Chondrocyte (in vitro differentiated cells): ENCODE measurements around the gene PRKCG. TPM values are rescaled to one million over a fixed set of nuclear protein-coding genes. Genes with fewer than 3 reads are reported as not detected.

ENCODE experiments used
- DNase-seq: peaks from one replicate; pipeline ENCODE4 v3.0.0; 2021; ENCODE audit warnings: mixed read lengths, low spot score
- H3K27ac Mint-ChIP-seq: one replicate; pipeline ENCODE4 v1.8.0; 2021; ENCODE audit warnings: mild to moderate bottlenecking, moderate library complexity, mixed read lengths; ENCODE audit not compliant: unreplicated experiment
- H3K27me3 Mint-ChIP-seq: 2 replicates; pipeline ENCODE4 v1.8.0; 2021; ENCODE audit warnings: low read depth, mixed read lengths
- H3K36me3 Mint-ChIP-seq: 2 replicates; pipeline ENCODE4 v1.8.0; 2021; ENCODE audit warnings: low read depth, mixed read lengths
- H3K4me1 Mint-ChIP-seq: 2 replicates; pipeline ENCODE4 v1.8.0; 2021; ENCODE audit warnings: low read depth, mild to moderate bottlenecking, mixed read lengths
- H3K4me3 Mint-ChIP-seq: one replicate; pipeline ENCODE4 v1.8.0; 2021; ENCODE audit warnings: mild to moderate bottlenecking, moderate library complexity, mixed read lengths; ENCODE audit not compliant: unreplicated experiment
- H3K9me3 Mint-ChIP-seq: 2 replicates; pipeline ENCODE4 v1.8.0; 2021; ENCODE audit warnings: low read depth, mixed read lengths
- total RNA-seq: library from RNA; stranded (reverse); gene quantifications from 3 replicates; pipeline ENCODE4 v1.2.1, GENCODE V29; 2021
- TF ChIP-seq, protein P1 (sequence below): fragments of 200-600 bp; sonication (generic); IDR thresholded peaks from 2 replicates; pipeline ENCODE4 v1.5.0; 2021; ENCODE audit warnings: antibody characterized with exemption, mild to moderate bottlenecking, moderate library complexity

PRKCG gene
- total RNA-seq, 1 donor from 2014 or later, result 0.15 TPM

DNA sequence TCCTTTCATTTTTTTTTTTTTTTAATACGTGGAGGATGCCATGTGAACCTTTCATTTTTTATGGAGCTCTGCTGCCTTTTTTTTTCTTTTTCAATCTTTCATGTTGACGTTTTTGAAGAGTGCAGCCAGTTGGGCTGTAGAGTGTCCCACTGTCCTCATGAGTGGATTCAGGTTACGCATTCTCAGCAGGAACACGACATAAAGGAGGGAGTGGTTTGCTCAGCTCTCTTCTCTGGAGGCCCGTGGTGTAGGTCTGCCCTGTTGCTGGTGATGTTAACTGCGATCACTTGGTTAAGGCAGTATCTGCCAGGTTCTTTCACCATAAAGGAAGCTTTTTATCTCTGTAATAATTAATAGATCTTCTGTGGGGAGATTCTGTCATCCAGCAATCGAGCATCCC lies 54.0 kb downstream of the PRKCG start:
- Mint-ChIP-seq H3K9me3 (peaks cover 6% of the 10 kb centered on the region), H3K27me3 (peaks cover 6% of the 10 kb centered on the region), H3K36me3 (no peaks in the 10 kb centered on the region)

DNA sequence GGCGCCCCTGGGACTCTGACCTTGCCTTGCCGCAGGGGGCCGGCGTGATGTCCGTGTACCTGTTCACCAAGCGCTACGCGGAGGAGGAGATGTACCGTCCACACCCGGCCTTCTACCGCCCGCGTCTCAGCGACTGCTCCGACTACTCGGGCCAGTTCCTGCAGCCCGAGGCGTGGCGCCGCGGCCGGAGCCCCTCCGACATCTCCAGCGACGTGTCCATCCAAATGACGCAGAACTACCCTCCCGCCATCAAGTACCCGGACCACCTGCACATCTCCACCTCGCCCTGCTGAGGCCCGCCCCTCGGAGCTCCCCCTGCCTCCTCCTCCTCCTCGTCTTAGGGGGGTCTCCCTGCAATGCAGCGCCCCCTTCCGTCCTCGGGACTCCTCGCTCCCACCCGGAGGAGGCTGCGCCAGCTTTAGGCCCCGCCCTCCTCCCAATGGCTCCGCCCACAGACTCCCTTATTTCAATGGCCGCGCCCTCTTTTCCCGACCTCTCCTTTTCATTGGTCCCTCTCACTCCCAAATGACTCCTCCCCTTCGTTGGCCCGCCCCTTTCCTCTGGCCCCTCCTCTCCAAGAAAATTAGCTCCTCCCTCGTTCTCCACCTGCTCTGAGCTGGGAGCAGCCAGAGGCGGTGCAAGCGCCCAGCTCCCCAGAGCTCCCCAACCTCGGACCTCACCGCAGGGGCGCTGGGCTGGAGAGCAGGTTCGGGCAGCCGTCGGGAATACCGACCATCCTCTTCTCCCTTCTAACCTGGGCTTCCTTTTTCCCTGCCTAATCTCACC lies 60.2 kb downstream of the PRKCG start:
- TF ChIP-seq, protein P1, sequence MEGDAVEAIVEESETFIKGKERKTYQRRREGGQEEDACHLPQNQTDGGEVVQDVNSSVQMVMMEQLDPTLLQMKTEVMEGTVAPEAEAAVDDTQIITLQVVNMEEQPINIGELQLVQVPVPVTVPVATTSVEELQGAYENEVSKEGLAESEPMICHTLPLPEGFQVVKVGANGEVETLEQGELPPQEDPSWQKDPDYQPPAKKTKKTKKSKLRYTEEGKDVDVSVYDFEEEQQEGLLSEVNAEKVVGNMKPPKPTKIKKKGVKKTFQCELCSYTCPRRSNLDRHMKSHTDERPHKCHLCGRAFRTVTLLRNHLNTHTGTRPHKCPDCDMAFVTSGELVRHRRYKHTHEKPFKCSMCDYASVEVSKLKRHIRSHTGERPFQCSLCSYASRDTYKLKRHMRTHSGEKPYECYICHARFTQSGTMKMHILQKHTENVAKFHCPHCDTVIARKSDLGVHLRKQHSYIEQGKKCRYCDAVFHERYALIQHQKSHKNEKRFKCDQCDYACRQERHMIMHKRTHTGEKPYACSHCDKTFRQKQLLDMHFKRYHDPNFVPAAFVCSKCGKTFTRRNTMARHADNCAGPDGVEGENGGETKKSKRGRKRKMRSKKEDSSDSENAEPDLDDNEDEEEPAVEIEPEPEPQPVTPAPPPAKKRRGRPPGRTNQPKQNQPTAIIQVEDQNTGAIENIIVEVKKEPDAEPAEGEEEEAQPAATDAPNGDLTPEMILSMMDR, result no peak
- Mint-ChIP-seq H3K27me3 (peaks cover 43% of the 10 kb centered on the region), H3K4me1 (no peaks in the 10 kb centered on the region), H3K4me3 (no peak overlapping the region), H3K9me3 (peaks cover 6% of the 10 kb centered on the region), H3K36me3 (no peaks in the 10 kb centered on the region), H3K27ac (no peak overlapping the region)
- DNase-seq, result no peak

More for the DNA sequence above, 54.0 kb downstream of the PRKCG start:
- no peak for DNase-seq
- Mint-ChIP-seq H3K4me3 (no peak overlapping the region), H3K27ac (no peak overlapping the region), H3K4me1 (no peaks in the 10 kb centered on the region)
- TF ChIP-seq, protein P1, result no peak

DNA sequence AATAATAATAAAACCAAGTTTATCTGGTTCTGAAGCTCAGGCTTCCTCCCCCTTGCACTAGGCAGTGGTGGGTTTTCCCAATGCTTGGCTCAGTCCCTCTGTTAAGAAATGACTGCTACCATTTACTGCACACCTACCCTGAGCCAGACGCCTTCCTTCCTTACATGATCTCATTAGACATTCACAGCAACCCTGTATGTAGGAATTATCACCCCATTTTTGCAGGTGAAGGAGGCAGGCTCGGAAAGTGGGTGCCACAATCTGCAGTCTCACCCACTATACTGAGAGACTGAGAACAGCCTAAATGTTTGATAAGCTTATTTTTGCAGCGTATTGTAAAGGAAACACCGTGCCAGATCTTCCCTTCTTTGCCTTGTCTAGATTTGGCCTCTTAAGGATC lies 62.4 kb downstream of the PRKCG start:
- Mint-ChIP-seq H3K9me3 (peaks cover 5% of the 10 kb centered on the region), H3K27me3 (peaks cover 43% of the 10 kb centered on the region), H3K4me3 (no peak overlapping the region), H3K4me1 (no peaks in the 10 kb centered on the region), H3K36me3 (no peaks in the 10 kb centered on the region), H3K27ac (no peak overlapping the region)
- no peak for DNase-seq
- TF ChIP-seq, protein P1, result no peak

DNA sequence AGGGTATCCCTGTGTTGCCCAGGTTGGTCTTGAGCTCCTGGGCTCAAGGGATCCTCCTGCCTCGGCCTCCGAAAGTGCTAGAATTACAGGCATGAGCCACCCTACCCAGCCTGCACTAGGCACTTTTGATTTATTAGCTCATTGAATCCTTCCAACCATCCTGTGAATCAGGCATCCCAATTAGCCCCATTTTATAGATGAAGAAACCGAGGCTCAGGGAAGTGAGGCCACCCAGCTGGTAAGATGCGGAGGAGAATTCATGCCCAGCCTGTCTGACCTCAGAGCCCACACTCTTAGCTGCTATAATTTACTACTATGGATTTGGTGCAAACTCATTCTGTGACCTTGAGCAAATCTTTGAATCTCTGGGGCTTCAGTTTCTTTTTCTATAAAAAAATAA lies 62.9 kb downstream of the PRKCG start:
- no peaks in the 10 kb centered on the region for H3K36me3 Mint-ChIP-seq
- H3K27me3 Mint-ChIP-seq, result peaks cover 40% of the 10 kb centered on the region
- H3K27ac Mint-ChIP-seq, result no peak overlapping the region
- no peaks in the 10 kb centered on the region for H3K9me3 Mint-ChIP-seq
- no peak overlapping the region for H3K4me3 Mint-ChIP-seq
- DNase-seq, result no peak
- H3K4me1 Mint-ChIP-seq, result no peaks in the 10 kb centered on the region
- TF ChIP-seq, protein P1, result no peak

DNA sequence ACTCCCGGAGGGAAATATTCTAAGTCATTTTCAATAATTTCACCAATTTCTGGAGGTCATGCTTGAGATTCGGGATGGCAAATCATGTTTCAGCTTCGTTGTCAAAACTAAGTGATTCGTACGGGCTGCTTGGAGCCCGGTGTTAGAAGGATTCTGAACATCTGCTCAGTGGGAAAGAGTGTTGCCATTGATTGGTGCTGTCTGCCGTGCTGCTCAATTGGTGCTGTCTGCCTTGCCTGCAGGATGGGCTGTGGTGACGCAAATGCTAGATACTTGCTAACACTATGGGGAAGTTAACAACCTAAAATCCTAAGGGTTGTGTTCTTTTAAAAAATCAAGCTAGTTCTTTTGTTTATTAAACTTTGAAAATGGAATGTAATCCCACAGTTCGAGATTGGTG lies 63.4 kb downstream of the PRKCG start:
- H3K4me3 Mint-ChIP-seq, result no peak overlapping the region
- TF ChIP-seq, protein P1, result no peak
- peaks cover 38% of the 10 kb centered on the region for H3K27me3 Mint-ChIP-seq
- H3K9me3 Mint-ChIP-seq, result no peaks in the 10 kb centered on the region
- H3K36me3 Mint-ChIP-seq, result no peaks in the 10 kb centered on the region
- DNase-seq, result no peak
- no peak overlapping the region for H3K27ac Mint-ChIP-seq
- no peaks in the 10 kb centered on the region for H3K4me1 Mint-ChIP-seq
